ENCODE measurements around the gene SORBS2.

Gene SORBS2

DNA sequence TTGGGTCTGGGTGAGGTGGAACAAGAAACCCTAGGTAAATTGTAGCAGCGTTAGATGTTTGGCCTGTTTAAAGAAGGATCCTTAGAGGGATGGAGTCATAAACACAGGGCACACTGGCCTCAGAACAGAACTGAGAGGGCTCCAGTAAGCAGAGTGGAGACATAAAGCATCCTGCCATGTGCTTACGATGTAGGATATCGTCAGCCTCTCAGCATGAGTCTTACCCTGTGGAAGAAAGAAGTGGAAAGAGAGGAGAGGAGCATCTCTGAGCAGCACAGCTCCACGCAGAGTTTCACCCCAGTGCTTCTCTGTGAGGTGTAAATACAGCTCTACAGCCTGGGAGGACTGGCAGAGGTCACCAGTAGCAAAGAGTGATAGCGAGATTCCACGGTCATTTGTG, 27.8 kb upstream of the SORBS2 start:
- DNase-seq (ENCODE audit: low spot score), result no peak
- TF ChIP-seq, protein P1, sequence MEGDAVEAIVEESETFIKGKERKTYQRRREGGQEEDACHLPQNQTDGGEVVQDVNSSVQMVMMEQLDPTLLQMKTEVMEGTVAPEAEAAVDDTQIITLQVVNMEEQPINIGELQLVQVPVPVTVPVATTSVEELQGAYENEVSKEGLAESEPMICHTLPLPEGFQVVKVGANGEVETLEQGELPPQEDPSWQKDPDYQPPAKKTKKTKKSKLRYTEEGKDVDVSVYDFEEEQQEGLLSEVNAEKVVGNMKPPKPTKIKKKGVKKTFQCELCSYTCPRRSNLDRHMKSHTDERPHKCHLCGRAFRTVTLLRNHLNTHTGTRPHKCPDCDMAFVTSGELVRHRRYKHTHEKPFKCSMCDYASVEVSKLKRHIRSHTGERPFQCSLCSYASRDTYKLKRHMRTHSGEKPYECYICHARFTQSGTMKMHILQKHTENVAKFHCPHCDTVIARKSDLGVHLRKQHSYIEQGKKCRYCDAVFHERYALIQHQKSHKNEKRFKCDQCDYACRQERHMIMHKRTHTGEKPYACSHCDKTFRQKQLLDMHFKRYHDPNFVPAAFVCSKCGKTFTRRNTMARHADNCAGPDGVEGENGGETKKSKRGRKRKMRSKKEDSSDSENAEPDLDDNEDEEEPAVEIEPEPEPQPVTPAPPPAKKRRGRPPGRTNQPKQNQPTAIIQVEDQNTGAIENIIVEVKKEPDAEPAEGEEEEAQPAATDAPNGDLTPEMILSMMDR (conservative IDR thresholded peaks at IDR 0.05; ENCODE audit: low read depth), result no peak
- CTCF ChIA-PET, result interaction anchor here (0.7 kb wide), 1 partner anchor 82 kb away, joined by 3 read pairs; no protein-coding TSS in a partner anchor
- H3K27ac ChIP-seq, result peak overlapping the region; percentile 89
- POLR2A ChIA-PET (ENCODE audit: low non-redundant PET), result no interaction called here

DNA sequence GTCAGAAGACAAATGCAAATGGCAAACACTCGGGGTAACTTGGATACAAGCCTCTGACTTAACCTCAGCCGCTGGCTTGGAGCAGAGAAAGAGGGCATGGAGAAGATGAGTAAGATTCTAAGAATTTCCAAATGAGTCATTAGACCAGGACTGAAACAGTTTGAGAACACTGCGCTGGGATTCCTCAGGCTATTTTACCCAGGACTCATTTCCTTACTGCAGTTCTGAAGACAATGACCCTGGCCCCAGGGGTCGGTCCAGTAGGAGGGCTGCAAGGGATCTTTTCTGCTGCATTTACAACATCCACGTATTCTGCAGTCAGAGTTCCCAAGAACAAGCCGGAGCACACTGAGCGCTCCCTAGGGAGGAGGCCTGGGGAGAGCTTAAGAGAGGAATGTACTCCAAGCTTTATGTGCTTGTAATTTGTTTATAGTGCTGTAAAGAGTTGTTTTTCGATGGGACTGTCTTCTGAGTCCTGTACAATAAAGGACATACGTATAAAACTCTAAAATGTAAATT, 27.3 kb upstream of the SORBS2 start:
- peak; percentile 92 for DNase-seq (ENCODE audit: low spot score)
- ChIA-PET POLR2A (ENCODE audit: low non-redundant PET) (no interaction called here), CTCF (interaction anchor here (0.7 kb wide), 1 partner anchor 82 kb away, joined by 3 read pairs; no protein-coding TSS in a partner anchor)
- peak overlapping the region; percentile 89 for H3K27ac ChIP-seq
- TF ChIP-seq, protein P1 (conservative IDR thresholded peaks at IDR 0.05; ENCODE audit: low read depth), result no peak

- TF ChIP-seq, protein P1 (conservative IDR thresholded peaks at IDR 0.05; ENCODE audit: low read depth), result no peak
- H3K27ac ChIP-seq, result peak overlapping the region; percentile 89
- POLR2A ChIA-PET (ENCODE audit: low non-redundant PET), result no interaction called here
- DNase-seq (ENCODE audit: low spot score), result no peak
- CTCF ChIA-PET, result no interaction called here
Observed at GRCh38 chr4:185838514-185839193, 26.7 kb upstream of the SORBS2 start.

- CTCF ChIA-PET, result no interaction called here
- POLR2A ChIA-PET (ENCODE audit: low non-redundant PET), result no interaction called here
- peak overlapping the region; percentile 89 for H3K27ac ChIP-seq
- no peak for DNase-seq (ENCODE audit: low spot score)
- TF ChIP-seq, protein P1 (conservative IDR thresholded peaks at IDR 0.05; ENCODE audit: low read depth), result no peak
Observed at GRCh38 chr4:185838104-185838452, 26.1 kb upstream of the SORBS2 start.

- POLR2A ChIA-PET (ENCODE audit: low non-redundant PET), result no interaction called here
- CTCF ChIA-PET, result interaction anchor here (0.6 kb wide), 2 partner anchors 17 to 154 kb away, joined by 3 read pairs; no protein-coding TSS in a partner anchor
- H3K27ac ChIP-seq, result peak overlapping the region; percentile 89; the same call in 1 of the 2 replicates
- TF ChIP-seq, protein P1 (conservative IDR thresholded peaks at IDR 0.05; ENCODE audit: low read depth), result no peak
- no peak for DNase-seq (ENCODE audit: low spot score)
Observed at GRCh38 chr4:185837415-185838103, 25.6 kb upstream of the SORBS2 start.

DNA sequence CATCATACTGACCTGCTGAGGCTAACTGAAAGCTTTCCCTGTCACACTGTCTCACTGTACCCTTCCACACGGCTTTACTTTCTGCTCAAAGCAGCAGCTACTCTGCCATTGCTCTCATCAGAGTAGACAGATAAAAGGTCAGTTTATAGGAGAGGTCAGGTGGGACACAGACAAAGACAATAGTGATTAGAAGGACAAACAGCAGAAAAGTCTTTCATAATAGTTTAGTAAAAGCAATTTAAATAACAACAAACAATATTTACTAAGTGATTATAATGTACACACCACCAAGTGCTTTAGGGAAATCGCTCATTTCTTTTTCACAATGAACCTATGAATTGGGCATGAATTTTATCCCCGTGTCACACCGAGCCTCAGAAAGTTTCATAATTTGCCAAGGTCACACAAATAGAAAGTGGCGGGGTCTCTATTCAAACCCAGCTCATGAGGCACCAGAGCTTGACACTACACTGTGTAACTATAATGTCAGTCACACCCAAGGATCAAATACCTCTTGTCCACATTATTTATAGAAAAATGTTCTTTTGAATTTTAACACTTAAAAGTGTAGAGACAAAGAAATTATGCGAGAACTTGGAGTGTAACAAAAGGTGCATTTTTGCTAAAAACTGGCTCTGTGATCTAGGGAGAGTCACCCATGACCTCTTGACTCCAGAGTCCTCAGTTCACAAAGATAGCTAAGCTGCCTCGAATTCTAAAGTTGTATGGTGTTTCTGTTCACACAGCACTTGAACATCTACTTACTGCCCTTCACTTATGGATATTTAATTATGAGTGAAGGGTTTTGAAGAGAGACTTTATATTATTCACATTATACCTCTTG, 24.5 kb upstream of the SORBS2 start:
- TF ChIP-seq, protein P1 (conservative IDR thresholded peaks at IDR 0.05; ENCODE audit: low read depth), result no peak
- H3K27ac ChIP-seq, result no peak overlapping the region
- DNase-seq (ENCODE audit: low spot score), result no peak
- ChIA-PET POLR2A (ENCODE audit: low non-redundant PET) (no interaction called here), CTCF (interaction anchor here (0.6 to 0.7 kb wide), 2 partner anchors 37 to 155 kb away, joined by 3 read pairs; no protein-coding TSS in a partner anchor)
